Measurements from ENCODE around the gene TBC1D8. TPM values are rescaled to one million over a fixed set of nuclear protein-coding genes. Genes with fewer than 3 reads are reported as not detected.

Gene TBC1D8
- polyA plus RNA-seq, 1 donor, result 26.2 TPM

DNA sequence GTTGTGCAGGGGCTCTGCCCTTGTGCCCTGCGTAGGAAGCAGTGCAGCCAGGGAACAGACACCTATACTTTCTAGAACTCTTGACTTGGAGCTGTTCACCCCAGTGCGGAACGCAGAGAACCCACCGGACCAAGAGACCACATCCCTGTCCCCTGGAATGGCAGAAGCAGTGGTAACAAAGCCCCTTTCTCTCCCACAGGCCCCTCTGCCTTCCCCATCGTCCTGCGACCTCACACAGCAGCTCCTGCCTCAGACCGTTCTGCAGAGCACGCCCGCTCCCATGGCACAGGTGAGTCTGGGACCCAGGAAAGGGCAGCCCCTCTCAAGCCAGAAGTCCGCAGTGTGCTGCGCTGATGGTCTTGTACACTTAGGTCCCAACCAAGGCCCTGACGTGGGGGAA is 173.7 kb downstream of the TBC1D8 start:
- DNase-seq (ENCODE audit: low read depth), result no peak

GRCh38 chr2:100976645-100977391 is 174.4 kb downstream of the TBC1D8 start:
- DNase-seq (ENCODE audit: low read depth), result no peak

DNA sequence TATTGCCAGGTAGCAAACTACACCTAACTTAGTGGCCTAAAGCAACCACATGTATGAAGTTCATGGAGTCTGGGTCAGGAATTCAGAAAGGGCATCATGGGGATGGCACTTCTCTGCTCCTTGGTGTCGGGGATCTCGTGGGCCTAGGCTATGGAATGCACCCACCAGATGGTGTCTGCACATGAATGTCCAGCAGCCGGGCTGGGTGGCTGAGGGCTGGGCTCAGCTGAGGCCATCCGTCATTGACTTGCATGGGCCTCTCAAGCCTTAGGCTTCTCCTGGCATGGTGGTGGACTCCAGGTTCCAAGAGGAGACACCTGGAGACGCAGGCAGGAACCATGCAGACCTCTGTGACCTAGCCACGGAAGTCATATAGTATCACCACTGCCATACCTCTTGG is 175.1 kb downstream of the TBC1D8 start:
- DNase-seq (ENCODE audit: low read depth), result no peak

DNA sequence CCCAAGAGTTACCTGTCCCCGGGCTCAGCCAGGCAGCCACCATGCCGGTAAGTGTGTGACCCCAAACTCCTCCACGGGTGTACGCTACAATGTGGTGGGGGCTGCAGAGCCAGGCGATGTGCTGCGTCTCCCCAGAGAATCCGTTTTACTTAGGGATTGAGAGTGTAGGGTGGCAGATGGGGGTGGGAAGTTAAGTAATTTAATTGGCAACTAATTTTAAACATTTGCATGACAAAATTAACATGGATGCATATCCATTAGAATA is 175.7 kb downstream of the TBC1D8 start:
- DNase-seq (ENCODE audit: low read depth), result no peak

DNA sequence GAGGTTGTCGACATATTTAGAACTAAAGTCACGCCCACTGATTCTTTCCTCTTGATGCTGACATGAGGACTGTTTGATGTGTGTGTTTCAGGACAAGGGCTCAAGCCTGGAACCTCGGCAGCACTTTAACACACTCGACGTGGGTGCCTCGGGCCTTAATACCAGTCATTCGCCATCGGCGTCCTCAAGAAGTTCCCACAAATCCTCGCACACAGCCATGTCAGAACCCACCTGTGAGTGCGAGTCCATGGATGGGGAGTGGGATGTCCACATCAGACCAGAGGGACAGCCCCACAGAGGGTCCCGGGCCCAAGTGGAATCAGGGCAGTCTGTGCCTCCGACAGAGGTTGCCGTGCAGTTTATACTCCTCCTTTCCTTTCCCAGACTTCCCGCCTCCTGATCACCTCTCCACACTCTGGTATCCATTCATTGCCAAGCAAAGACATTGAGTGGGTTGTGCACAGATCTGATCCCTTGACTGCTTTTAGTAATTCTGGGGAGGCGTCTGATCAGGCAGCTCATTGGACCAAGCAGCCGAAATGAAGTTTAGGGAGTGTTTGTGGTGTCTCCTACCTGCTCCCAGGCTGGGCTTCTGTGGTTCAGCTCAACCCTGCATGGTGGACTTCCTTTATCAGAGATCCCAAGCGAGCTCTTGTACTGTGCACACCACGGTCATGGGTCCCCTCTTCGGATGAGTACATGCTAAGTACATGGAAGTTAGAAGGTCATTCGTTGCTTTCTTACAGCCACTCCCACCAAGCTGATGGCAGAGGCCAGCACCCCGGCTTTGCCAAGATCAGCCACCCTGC is 176.3 kb downstream of the TBC1D8 start:
- no peak for DNase-seq (ENCODE audit: low read depth)

GRCh38 chr2:100972452-100972851 is 178.7 kb downstream of the TBC1D8 start:
- no peak for DNase-seq (ENCODE audit: low read depth)

DNA sequence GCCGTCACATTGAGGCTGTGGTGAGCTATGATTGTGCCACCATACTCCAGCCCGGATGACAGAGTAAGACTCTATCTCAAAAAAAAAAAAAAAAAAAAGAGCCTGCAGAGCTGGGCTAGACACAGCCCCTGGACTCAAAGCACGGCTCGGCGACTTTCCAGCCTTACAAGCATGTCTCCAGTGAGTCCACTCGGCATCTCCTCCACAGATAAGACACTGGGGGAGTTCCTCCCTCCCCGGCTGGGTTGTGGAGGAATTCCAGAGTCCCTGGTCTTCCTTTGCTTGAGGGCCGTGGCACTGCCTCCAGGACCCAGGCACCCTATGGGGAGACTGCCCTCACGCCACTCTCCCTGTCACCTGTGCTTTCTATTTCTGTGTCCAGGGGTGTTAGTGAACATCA is 180.0 kb downstream of the TBC1D8 start:
- no peak for DNase-seq (ENCODE audit: low read depth)

- DNase-seq (ENCODE audit: low read depth), result no peak
Measured at GRCh38 chr2:100969998-100970397, 181.2 kb downstream of the TBC1D8 start.

DNA sequence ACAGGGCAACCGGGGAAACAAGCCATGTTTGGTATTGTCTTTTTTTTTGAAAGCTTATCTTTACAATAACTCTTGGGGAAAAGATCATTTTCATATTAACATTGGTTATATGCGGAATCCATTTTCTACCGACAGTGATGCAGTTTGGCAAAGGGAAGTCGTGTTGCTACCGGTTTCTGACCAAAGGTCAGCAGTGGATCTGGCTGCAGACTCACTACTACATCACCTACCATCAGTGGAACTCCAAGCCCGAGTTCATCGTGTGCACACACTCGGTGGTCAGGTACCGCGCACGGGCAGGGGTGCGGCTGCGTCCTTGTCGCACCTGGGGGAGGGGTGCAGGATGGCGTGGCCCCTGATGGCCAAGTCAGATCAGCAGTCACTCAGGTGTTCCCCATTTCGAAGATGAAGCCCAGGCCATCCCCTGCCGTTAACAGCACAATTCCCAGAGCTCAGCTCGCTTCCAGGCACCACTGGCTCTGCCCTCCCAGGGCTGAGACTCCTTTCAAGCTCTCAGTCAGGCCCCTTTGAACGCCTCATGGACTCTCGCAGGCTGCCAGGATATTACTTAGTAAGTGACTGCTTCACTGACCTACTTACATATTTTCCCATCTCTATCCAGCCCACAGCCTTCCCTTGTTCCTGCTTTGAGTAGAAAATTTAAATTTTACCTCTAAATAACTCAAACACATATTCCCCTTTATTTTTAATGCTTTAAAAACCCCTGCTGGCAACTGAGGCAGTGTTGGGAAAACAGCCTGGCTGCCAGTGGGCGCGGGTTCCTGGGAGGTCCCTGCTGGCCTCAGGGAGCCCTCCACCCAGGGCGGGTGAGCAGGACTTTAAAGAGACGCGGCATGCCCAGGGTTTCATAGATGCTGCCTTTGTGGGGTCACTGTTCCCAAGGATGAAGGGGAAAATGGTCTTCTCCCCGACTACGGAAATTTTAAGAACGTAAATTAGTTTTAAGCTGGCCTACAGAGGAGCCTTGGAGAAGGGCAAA is 182.7 kb downstream of the TBC1D8 start:
- DNase-seq (ENCODE audit: low read depth), result no peak

GRCh38 chr2:100967716-100968115 is 183.5 kb downstream of the TBC1D8 start:
- DNase-seq (ENCODE audit: low read depth), result no peak

DNA sequence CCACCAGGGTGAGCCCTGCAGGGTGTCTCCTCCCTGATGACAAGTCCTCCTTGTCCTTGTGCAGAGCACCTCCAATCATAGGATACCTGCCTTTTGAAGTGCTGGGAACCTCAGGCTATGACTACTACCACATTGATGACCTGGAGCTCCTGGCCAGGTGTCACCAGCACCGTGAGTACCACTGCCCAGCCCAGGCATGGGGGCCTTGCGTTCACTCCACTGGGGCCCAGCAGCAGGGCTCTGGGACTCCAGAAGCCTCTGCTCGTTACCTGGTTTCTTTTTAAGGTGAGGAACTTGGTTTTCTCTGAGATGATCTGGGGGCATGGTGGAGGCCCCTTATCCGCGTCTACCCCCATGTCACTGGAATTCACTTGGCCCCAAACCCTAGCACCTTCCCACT is 185.6 kb downstream of the TBC1D8 start:
- no peak for DNase-seq (ENCODE audit: low read depth)

- DNase-seq (ENCODE audit: low read depth), result no peak
Measured at GRCh38 chr2:100964681-100965169, 186.5 kb downstream of the TBC1D8 start.

- DNase-seq (ENCODE audit: low read depth), result no peak
Measured at GRCh38 chr2:100964222-100964621, 187.0 kb downstream of the TBC1D8 start.

- no peak for DNase-seq (ENCODE audit: low read depth)
Measured at GRCh38 chr2:100963026-100963375, 188.2 kb downstream of the TBC1D8 start.

DNA sequence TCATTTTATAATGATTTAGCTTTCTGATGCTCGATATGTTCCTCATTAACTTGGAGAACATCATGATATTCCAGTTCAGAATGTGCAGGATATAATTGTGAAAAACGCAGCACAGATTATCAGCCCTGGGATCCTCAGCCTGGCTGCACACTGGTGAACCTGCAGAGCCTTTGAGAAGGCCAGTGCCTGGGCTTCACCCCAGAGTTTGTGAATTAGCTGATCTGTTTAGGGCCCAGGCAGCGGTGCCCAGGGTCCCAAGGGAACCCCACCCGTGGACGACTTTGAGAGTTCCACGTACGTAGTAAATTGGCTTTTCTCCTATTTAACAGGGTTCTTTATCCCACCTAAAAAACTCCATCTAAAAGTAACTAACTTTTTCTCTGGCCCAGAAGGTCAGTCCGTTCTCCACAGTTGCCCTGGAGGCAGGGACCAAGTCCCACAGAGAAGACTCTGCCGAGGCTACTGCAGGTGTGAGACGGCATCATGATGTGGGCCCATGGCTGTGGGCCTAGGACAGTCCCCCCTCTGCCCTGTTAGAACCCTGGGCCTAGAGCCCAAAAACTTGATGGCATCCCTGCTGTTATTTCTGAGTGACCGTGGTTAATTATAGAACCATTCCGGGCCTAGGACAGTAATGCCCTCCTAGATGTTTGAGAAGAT is 188.7 kb downstream of the TBC1D8 start:
- DNase-seq (ENCODE audit: low read depth), result no peak

GRCh38 chr2:100960688-100961087 is 190.5 kb downstream of the TBC1D8 start:
- DNase-seq (ENCODE audit: low read depth), result no peak

- no peak for DNase-seq (ENCODE audit: low read depth)
Measured at GRCh38 chr2:100959225-100959880, 191.8 kb downstream of the TBC1D8 start.

GRCh38 chr2:100957996-100958653 is 193.1 kb downstream of the TBC1D8 start:
- no peak for DNase-seq (ENCODE audit: low read depth)

Measured in forelimb muscle (tissue), 1 donor.